Esophagus muscularis mucosa (tissue), 4 donors: ENCODE data around the gene ARAP1. TPM values are rescaled to one million over a fixed set of nuclear protein-coding genes. Genes with fewer than 3 reads are reported as not detected.

Experiments used
- DNase-seq: peaks from one replicate; pipeline ENCODE4 v3.0.0-alpha.2; 2017; ENCODE audit errors: extremely low spot score
- H3K27ac ChIP-seq, 4 donors: fragments of 200-600 bp; sonication (generic); replicated peaks in 1 of 4; 1 replicate in 3 of 4; 2 replicates in 1 of 4; pipeline ENCODE4 v1.5.1; 2016 to 2019; ENCODE audit warnings: mild to moderate bottlenecking in 1 of 4
- H3K27me3 ChIP-seq, 4 donors: fragments of 200-600 bp; sonication (generic); one replicate each; pipeline versions ENCODE4 v1.5.1 to v1.6.0; 2016 to 2019
- H3K36me3 ChIP-seq, 4 donors: fragments of 200-600 bp; sonication (generic); one replicate each; pipeline ENCODE4 v1.5.1; 2016 to 2019
- H3K4me1 ChIP-seq, 4 donors: fragments of 200-600 bp; sonication (generic); one replicate each; pipeline ENCODE4 v1.5.1; 2016 to 2019
- H3K4me3 ChIP-seq, 4 donors: fragments of 200-600 bp; sonication (generic); 1 replicate in 2 of 4; 2 replicates in 2 of 4; pipeline ENCODE4 v1.5.1; 2016 to 2019; ENCODE audit warnings: mild to moderate bottlenecking in 4 of 4, moderate library complexity in 1 of 4
- H3K9me3 ChIP-seq, 4 donors: fragments of 200-600 bp; sonication (generic); 1 replicate in 3 of 4; 2 replicates in 1 of 4; pipeline ENCODE4 v1.5.1; 2016 to 2019
- CTCF ChIP-seq, 3 experiments: fragments of 200-600 bp in 2 of 3; fragments of 450-650 bp in 1 of 3; sonication (generic) in 2 of 3; IDR thresholded peaks; one replicate each; pipeline ENCODE4 v1.5.1; 2017 to 2019; ENCODE audit warnings: antibody characterized with exemption in 3 of 3, mild to moderate bottlenecking in 2 of 3, moderate library complexity in 1 of 3
- EP300 ChIP-seq: sonication (generic); formaldehyde crosslinking; IDR thresholded peaks from one replicate; pipeline ENCODE4 v1.6.1; 2017; ENCODE audit warnings: antibody characterized with exemption
- POLR2A ChIP-seq: fragments of 450-650 bp; IDR thresholded peaks from one replicate; pipeline ENCODE4 v1.6.1; 2017; ENCODE audit warnings: antibody characterized with exemption, moderate library complexity, mild to moderate bottlenecking, low read depth
- POLR2AphosphoS5 ChIP-seq, 2 donors: sonication (generic); formaldehyde crosslinking; IDR thresholded peaks; one replicate each; pipeline ENCODE4 v1.6.1; 2017; ENCODE audit warnings: antibody characterized with exemption in 2 of 2
- WGBS: methylation state at CpG from one replicate; pipeline ENCODE4 v1.1.5; 2018; 5-methylcytosine and 5-hydroxymethylcytosine counted together
- intact Hi-C: fragments of 100-400 bp; cut with DNase I; formaldehyde crosslinking; loops from one replicate; pipeline ENCODE4 v1.15.1; 2023
- total RNA-seq, 4 donors: library from RNA; depleted of rRNA; stranded (reverse); fragments of >200 nt; gene quantifications; one replicate each; pipeline versions ENCODE4 v1.1.0 to v1.2.1, GENCODE V29; 2016

The ARAP1 gene
- total RNA-seq, 4 donors from 2014 or later: 83.7 to 115 (median 110) TPM

- Histone ChIP-seq H3K27ac (no peak overlapping the region), H3K4me1 (peaks cover 0 to 18% (median 8%) of the 10 kb centered on the region in 4 donors), H3K27me3 (no peaks in the 10 kb centered on the region), H3K4me3 (no peak overlapping the region), H3K9me3 (no peaks in the 10 kb centered on the region), H3K36me3 (peaks cover 76 to 100% (median 99%) of the 10 kb centered on the region in 4 donors)
- 77% methylated on average over 9 of the region's 9 CpGs for WGBS
- no peak for TF ChIP-seq EP300
- no peak for TF ChIP-seq POLR2AphosphoS5 (IDR thresholded peaks at IDR 0.05)
- no peak for TF ChIP-seq CTCF (IDR thresholded peaks at IDR 0.05)
- TF ChIP-seq POLR2A: no peak
- no peak for DNase-seq
- intact Hi-C loops: no loop called here
Measured at GRCh38 chr11:72692498-72693237, 59.5 kb downstream of the ARAP1 start.

DNA sequence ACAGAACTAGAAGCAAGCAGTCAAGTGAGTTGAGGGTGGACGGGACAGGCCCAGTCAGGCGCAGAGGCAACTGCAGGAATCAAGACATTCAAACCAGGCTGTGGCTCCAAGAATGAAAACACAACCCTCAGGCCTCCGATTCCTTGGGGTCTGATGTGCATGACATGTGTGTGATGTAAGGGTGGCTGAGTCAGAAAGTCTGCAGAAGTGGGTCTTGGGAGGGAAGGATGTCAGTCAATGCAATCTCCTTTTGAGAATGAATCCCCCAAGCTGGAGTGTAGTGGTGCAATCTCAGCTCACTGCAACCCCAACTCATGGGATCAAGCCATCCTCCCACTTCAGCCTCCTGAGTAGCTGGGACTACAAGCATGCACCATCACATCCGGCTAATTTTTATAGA lies 62.0 kb downstream of the ARAP1 start:
- Histone ChIP-seq H3K27me3 (no peaks in the 10 kb centered on the region), H3K4me1 (peaks cover 15 to 32% (median 28%) of the 10 kb centered on the region in 4 donors), H3K9me3 (no peaks in the 10 kb centered on the region), H3K27ac (no peak overlapping the region), H3K36me3 (peaks cover 72 to 100% (median 94%) of the 10 kb centered on the region in 4 donors), H3K4me3 (no peak overlapping the region)
- TF ChIP-seq POLR2AphosphoS5 (IDR thresholded peaks at IDR 0.05) (no peak), EP300 (no peak), POLR2A (no peak), CTCF (IDR thresholded peaks at IDR 0.05) (no peak)
- 75% methylated on average over 3 of the region's 4 CpGs for WGBS
- intact Hi-C loops: no loop called here
- DNase-seq: no peak

- H3K27me3 ChIP-seq: no peaks in the 10 kb centered on the region
- DNase-seq: no peak
- H3K4me3 ChIP-seq: no peak overlapping the region
- no peaks in the 10 kb centered on the region for H3K9me3 ChIP-seq
- intact Hi-C loops: no loop called here
- peaks cover 19 to 45% (median 40%) of the 10 kb centered on the region in 4 donors for H3K4me1 ChIP-seq
- peak overlapping the region in 1 of 4 donors; percentile 54 for H3K27ac ChIP-seq
- H3K36me3 ChIP-seq: peaks cover 65 to 100% (median 87%) of the 10 kb centered on the region in 4 donors
- 79% methylated on average over 7 of the region's 7 CpGs for WGBS
- TF ChIP-seq POLR2AphosphoS5 (IDR thresholded peaks at IDR 0.05) (no peak), CTCF (IDR thresholded peaks at IDR 0.05) (no peak), EP300 (no peak), POLR2A (no peak)
Measured at GRCh38 chr11:72688929-72689328, 63.3 kb downstream of the ARAP1 start.

DNA sequence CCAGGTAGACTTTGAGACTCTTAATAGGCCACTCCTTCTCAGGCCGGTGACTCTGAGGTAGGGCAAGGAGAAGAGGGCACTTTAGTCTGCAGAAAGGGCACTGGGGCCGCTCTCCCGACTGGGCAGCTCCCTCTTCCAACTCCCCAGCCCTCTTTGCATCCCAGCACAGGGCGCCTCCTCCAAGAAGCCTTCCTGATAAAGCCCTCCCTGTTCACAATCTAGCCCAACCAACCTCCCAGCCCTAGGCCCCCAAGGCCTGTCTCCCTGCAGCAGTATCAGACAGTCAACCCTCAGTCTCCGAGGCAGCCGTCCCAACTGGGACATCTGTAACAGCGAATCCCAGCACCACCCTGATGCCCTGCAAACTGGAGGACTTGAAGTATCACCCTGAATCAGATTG lies 63.7 kb downstream of the ARAP1 start:
- no peaks in the 10 kb centered on the region for H3K9me3 ChIP-seq
- TF ChIP-seq POLR2AphosphoS5 (IDR thresholded peaks at IDR 0.05) (no peak), EP300 (no peak), POLR2A (no peak), CTCF (IDR thresholded peaks at IDR 0.05) (no peak)
- peaks cover 19 to 49% (median 42%) of the 10 kb centered on the region in 4 donors for H3K4me1 ChIP-seq
- WGBS: 100% methylated on average over 2 of the region's 7 CpGs
- H3K27me3 ChIP-seq: no peaks in the 10 kb centered on the region
- DNase-seq: no peak
- peaks cover 60 to 96% (median 83%) of the 10 kb centered on the region in 4 donors for H3K36me3 ChIP-seq
- peak overlapping the region in 1 of 4 donors; percentile 1 for H3K27ac ChIP-seq
- intact Hi-C loops: no loop called here
- H3K4me3 ChIP-seq: no peak overlapping the region
